ENCODE results near the gene FGFR3. TPM values are rescaled to one million over a fixed set of nuclear protein-coding genes. Genes with fewer than 3 reads are reported as not detected.

Gene FGFR3
- total RNA-seq, 1 donor from 2014 or later = 11.3 TPM

GRCh38 chr4:1798580-1799386 lies 5.7 kb downstream of the FGFR3 start:
- no peak overlapping the region for H3K4me3 Mint-ChIP-seq (ENCODE audit: unreplicated experiment)
- H3K36me3 Mint-ChIP-seq (ENCODE audit: unreplicated experiment) = no peaks in the 10 kb centered on the region

GRCh38 chr4:1799387-1800375 lies 6.6 kb downstream of the FGFR3 start:
- H3K36me3 Mint-ChIP-seq (ENCODE audit: unreplicated experiment) = no peaks in the 10 kb centered on the region
- peaks cover 11% of the 10 kb centered on the region for H3K27me3 Mint-ChIP-seq (ENCODE audit: unreplicated experiment)
- peaks cover 4% of the 10 kb centered on the region for H3K9me3 Mint-ChIP-seq (ENCODE audit: unreplicated experiment)
- DNase-seq = no peak
- no peaks in the 10 kb centered on the region for H3K4me1 Mint-ChIP-seq (ENCODE audit: low read depth, unreplicated experiment)
- H3K27ac Mint-ChIP-seq (ENCODE audit: unreplicated experiment) = no peak overlapping the region
- no peak overlapping the region for H3K4me3 Mint-ChIP-seq (ENCODE audit: unreplicated experiment)
- TF ChIP-seq CTCF (IDR thresholded peaks at IDR 0.05; ENCODE audit: partially characterized antibody, unreplicated experiment) = no peak

More at GRCh38 chr4:1798580-1799386, 5.7 kb downstream of the FGFR3 start:
- Mint-ChIP-seq H3K27me3 (ENCODE audit: unreplicated experiment) (peaks cover 11% of the 10 kb centered on the region), H3K27ac (ENCODE audit: unreplicated experiment) (no peak overlapping the region), H3K4me1 (ENCODE audit: low read depth, unreplicated experiment) (no peaks in the 10 kb centered on the region), H3K9me3 (ENCODE audit: unreplicated experiment) (peaks cover 4% of the 10 kb centered on the region)
- no peak for DNase-seq
- TF ChIP-seq CTCF (IDR thresholded peaks at IDR 0.05; ENCODE audit: partially characterized antibody, unreplicated experiment) = no peak

- Mint-ChIP-seq H3K4me1 (ENCODE audit: low read depth, unreplicated experiment) (no peaks in the 10 kb centered on the region), H3K9me3 (ENCODE audit: unreplicated experiment) (peaks cover 4% of the 10 kb centered on the region), H3K4me3 (ENCODE audit: unreplicated experiment) (no peak overlapping the region), H3K27ac (ENCODE audit: unreplicated experiment) (no peak overlapping the region), H3K27me3 (ENCODE audit: unreplicated experiment) (peaks cover 11% of the 10 kb centered on the region), H3K36me3 (ENCODE audit: unreplicated experiment) (no peaks in the 10 kb centered on the region)
- TF ChIP-seq CTCF (IDR thresholded peaks at IDR 0.05; ENCODE audit: partially characterized antibody, unreplicated experiment) = no peak
- DNase-seq = no peak
Measured at GRCh38 chr4:1800805-1801204, 7.7 kb downstream of the FGFR3 start.

- TF ChIP-seq CTCF (IDR thresholded peaks at IDR 0.05; ENCODE audit: partially characterized antibody, unreplicated experiment) = no peak
- no peaks in the 10 kb centered on the region for H3K36me3 Mint-ChIP-seq (ENCODE audit: unreplicated experiment)
- no peaks in the 10 kb centered on the region for H3K4me1 Mint-ChIP-seq (ENCODE audit: low read depth, unreplicated experiment)
- H3K27ac Mint-ChIP-seq (ENCODE audit: unreplicated experiment) = no peak overlapping the region
- no peak overlapping the region for H3K4me3 Mint-ChIP-seq (ENCODE audit: unreplicated experiment)
- no peak for DNase-seq
- H3K9me3 Mint-ChIP-seq (ENCODE audit: unreplicated experiment) = peaks cover 4% of the 10 kb centered on the region
- H3K27me3 Mint-ChIP-seq (ENCODE audit: unreplicated experiment) = peaks cover 8% of the 10 kb centered on the region
Measured at GRCh38 chr4:1801286-1801958, 8.3 kb downstream of the FGFR3 start.
